HepG2 (cell line): ENCODE measurements around the gene LHFPL6. TPM values are rescaled to one million over a fixed set of nuclear protein-coding genes. Genes with fewer than 3 reads are reported as not detected.

Source experiments
- ATAC-seq: fragments of 200-7000 bp; cut with Tn5 transposase; 3 replicates; pipeline ENCODE4 v1.9.1; 2020; ENCODE audit warnings: mild to moderate bottlenecking, moderate library complexity
- BruUV-seq: library from RNA; stranded (reverse); fragments of 400-500 nt; replicated peaks from 2 replicates; lab custom pipeline; 2021; lab: Mats Ljungman, UMichigan
- CTCF ChIA-PET: fragments of 300-600 bp; formaldehyde crosslinking; extraction: SDS; loops from one replicate; lab custom pipeline; 2021; ENCODE audit warnings: low total read pairs, inconsistent platforms, low intra/inter-chr PET ratio; lab: Yijun Ruan, JAX
- POLR2A ChIA-PET: fragments of 350-600 bp; sonication (Branson Sonifier 250); formaldehyde crosslinking; loops from one replicate; lab custom pipeline; 2020; ENCODE audit warnings: antibody characterized with exemption, inconsistent platforms; lab: Yijun Ruan, JAX
- DNase-seq: peaks from one replicate; pipeline ENCODE4 v3.0.0-alpha.2; 2015; ENCODE audit warnings: low spot score
- FAIRE-seq: peaks from 3 replicates; lab custom pipeline; 2011; peaks lifted over from hg19 to GRCh38; lab: Jason Lieb, UNC
- H2AFZ ChIP-seq: one replicate; pipeline ENCODE4 v1.6.1; 2011; ENCODE audit warnings: low read length, inconsistent platforms
- H3K27ac ChIP-seq: fragments of 300-600 bp; 3 replicates; pipeline ENCODE4 v1.8.0; 2011; ENCODE audit warnings: mixed run types, mild to moderate bottlenecking, mixed read lengths, low read length, inconsistent platforms; ENCODE audit not compliant: insufficient read depth; ENCODE audit errors: extremely low read length
- H3K27me3 ChIP-seq, 2 experiments: fragments of 200-600 bp in 1 of 2; 2 replicates in 1 of 2; 3 replicates in 1 of 2; pipeline versions ENCODE4 v1.6.0 to v1.8.0; 2011; ENCODE audit warnings: low read length in 2 of 2, mild to moderate bottlenecking in 2 of 2, moderate library complexity in 2 of 2, inconsistent platforms in 1 of 2; ENCODE audit not compliant: insufficient read depth in 2 of 2, control insufficient read depth in 1 of 2
- H3K36me3 ChIP-seq, 2 experiments: fragments of 200-600 bp in 1 of 2; replicated peaks in 1 of 2; 2 replicates in 1 of 2; 3 replicates in 1 of 2; pipeline versions ENCODE4 v1.5.1 to v1.8.0; 2011; ENCODE audit warnings: low read length in 2 of 2, inconsistent platforms in 1 of 2; ENCODE audit not compliant: insufficient read depth in 2 of 2, control insufficient read depth in 1 of 2
- H3K4me1 ChIP-seq: 2 replicates; pipeline ENCODE4 v1.5.1; 2012; ENCODE audit warnings: low read length, inconsistent platforms; ENCODE audit not compliant: insufficient read depth
- H3K4me2 ChIP-seq: 2 replicates; pipeline ENCODE4 v1.6.0; 2011; ENCODE audit warnings: low read depth, low read length, inconsistent platforms
- H3K4me3 ChIP-seq, 3 experiments: fragments of 200-600 bp in 1 of 3; sonication (generic), shearing (Covaris generic) in 1 of 3; replicated peaks in 1 of 3; 2 replicates each; pipeline ENCODE4 v1.5.1; 2011 to 2016; ENCODE audit warnings: low read length in 3 of 3, inconsistent platforms in 2 of 3, low read depth in 2 of 3, mild to moderate bottlenecking in 2 of 3, control low read depth in 1 of 3, mixed read lengths in 1 of 3; ENCODE audit not compliant: insufficient read depth in 1 of 3
- H3K79me2 ChIP-seq: one replicate; pipeline ENCODE4 v1.6.1; 2011; ENCODE audit warnings: low read length, inconsistent platforms; ENCODE audit not compliant: insufficient read depth
- H3K9ac ChIP-seq: 2 replicates; pipeline ENCODE4 v1.6.0; 2011; ENCODE audit warnings: mild to moderate bottlenecking, low read depth, low read length, inconsistent platforms; ENCODE audit not compliant: insufficient read depth
- H3K9me3 ChIP-seq: 2 replicates; pipeline ENCODE4 v1.5.1; 2012; ENCODE audit warnings: mild to moderate bottlenecking, low read length
- H4K20me1 ChIP-seq: 2 replicates; pipeline ENCODE4 v1.6.0; 2011; ENCODE audit warnings: inconsistent platforms, mild to moderate bottlenecking, low read length, moderate library complexity; ENCODE audit not compliant: insufficient read depth
- ADNP ChIP-seq: sonication (generic); formaldehyde crosslinking; IDR thresholded peaks from 2 replicates; pipeline ENCODE4 v1.4.0; 2020; ENCODE audit warnings: missing genetic modification reagents
- ETS1 ChIP-seq: sonication (generic); formaldehyde crosslinking; IDR thresholded peaks from 2 replicates; pipeline ENCODE4 v1.4.0; 2020; ENCODE audit warnings: missing genetic modification reagents
- LCORL ChIP-seq, 2 experiments: fragments of 450-650 bp in 1 of 2; sonication (generic) in 1 of 2; formaldehyde crosslinking in 1 of 2; IDR thresholded peaks; 2 replicates each; pipeline versions ENCODE4 v1.5.0 to v1.6.1; 2017 to 2020; ENCODE audit warnings: antibody characterized with exemption in 1 of 2, missing genetic modification reagents in 1 of 2
- MAFF ChIP-seq: IDR thresholded peaks from 2 replicates; pipeline ENCODE4 v1.6.1; 2011; ENCODE audit warnings: low read depth, low read length, improper control_type of control experiment
- RORA ChIP-seq: sonication (generic); formaldehyde crosslinking; IDR thresholded peaks from 2 replicates; pipeline ENCODE4 v1.5.0; 2020; ENCODE audit warnings: mild to moderate bottlenecking, missing genetic modification reagents, moderate library complexity
- TFE3 ChIP-seq: IDR thresholded peaks from 2 replicates; pipeline ENCODE4 v1.6.1; 2016
- ZKSCAN8 ChIP-seq: IDR thresholded peaks from 2 replicates; pipeline ENCODE4 v1.6.1; 2016; ENCODE audit warnings: borderline replicate concordance, missing genetic modification reagents, missing compliant biosample characterization
- ZNF263 ChIP-seq: sonication (generic); formaldehyde crosslinking; IDR thresholded peaks from 2 replicates; pipeline ENCODE4 v1.4.0; 2020; ENCODE audit warnings: missing genetic modification reagents
- ZNF607 ChIP-seq: sonication (generic); formaldehyde crosslinking; IDR thresholded peaks from 2 replicates; pipeline ENCODE4 v1.5.1; 2020; ENCODE audit warnings: missing genetic modification reagents, mild to moderate bottlenecking, borderline replicate concordance
- WGBS: methylation state at CpG from one replicate; pipeline ENCODE4 v1.1.6; 2017; ENCODE audit warnings: low lambda C conversion rate; 5-methylcytosine and 5-hydroxymethylcytosine counted together
- in situ Hi-C: cut with HindIII; loops from 2 replicates; pipeline ENCODE4 v1.10.0; 2017; ENCODE audit warnings: low pct_unique_long_range_greater_than_20kb; ENCODE audit not compliant: extremely low pct_ligation_motif_present
- intact Hi-C: fragments of 100-400 bp; cut with micrococcal nuclease; formaldehyde crosslinking; loops from one replicate; pipeline ENCODE4 v1.10.0; 2022; ENCODE audit not compliant: unreplicated experiment
- polyA plus RNA-seq, 8 experiments: library from polyadenylated mRNA; depleted of rRNA in 3 of 8; stranded (reverse) in 7 of 8; unstranded in 1 of 8; fragments of >200 nt; fragmentation: Illumina TruSeq in 4 of 8; extraction: Trizol in 4 of 8; gene quantifications; 2 replicates each; pipeline versions ENCODE4 v1.2.1 to v1.2.3, GENCODE V29; 2011 to 2016; ENCODE audit warnings: low read depth in 4 of 8, missing spikeins in 1 of 8, mixed read lengths in 1 of 8; ENCODE audit not compliant: insufficient read depth in 1 of 8
- total RNA-seq, 5 experiments: library from RNA; depleted of rRNA; stranded (reverse); fragments of >200 nt; fragmentation: Illumina TruSeq; extraction: Trizol; gene quantifications; 2 replicates each; pipeline ENCODE4 v1.2.3, GENCODE V29; 2016; ENCODE audit warnings: low read depth in 1 of 5
- TF ChIP-seq, protein P1 (sequence below), 2 experiments: sonication (generic) in 1 of 2; formaldehyde crosslinking in 1 of 2; IDR thresholded peaks; 2 replicates each; pipeline versions ENCODE4 v1.5.1 to v1.6.1; 2011 to 2020; ENCODE audit warnings: borderline replicate concordance in 1 of 2, low read depth in 1 of 2, low read length in 1 of 2, mild to moderate bottlenecking in 1 of 2, missing genetic modification reagents in 1 of 2, moderate library complexity in 1 of 2
- TF ChIP-seq, protein P2 (sequence below): IDR thresholded peaks from 2 replicates; pipeline ENCODE4 v1.6.1; 2016; ENCODE audit warnings: missing biosample characterization, missing genetic modification reagents, low read depth

Gene LHFPL6
- total and polyA plus RNA-seq, 2 of the 13 experiments (the other 11 are each of a cell fraction or from before 2014, with no cell fraction given) = not detected

- no peaks in the 10 kb centered on the region for H4K20me1 ChIP-seq
- no peak overlapping the region for H3K9ac ChIP-seq
- H3K27me3 ChIP-seq = no peaks in the 10 kb centered on the region
- H3K79me2 ChIP-seq = no peaks in the 10 kb centered on the region
- CTCF ChIA-PET = no interaction called here
- H2AFZ ChIP-seq = no peak overlapping the region
- peaks cover 5% of the 10 kb centered on the region; the same call in 1 of the 2 replicates for H3K9me3 ChIP-seq
- intact Hi-C loops (no loop called here), in situ Hi-C loops (no loop called here)
- BruUV-seq = no TSS peak
- WGBS = 3% methylated on average over 1 of the region's 1 CpG
- H3K4me3 ChIP-seq = no peak overlapping the region
- FAIRE-seq = no peak
- TF ChIP-seq MAFF = no peak
- TF ChIP-seq ZNF607 (CRISPR knock-in tag) = no peak
- TF ChIP-seq ADNP (CRISPR knock-in tag) = no peak
- TF ChIP-seq ZKSCAN8 (CRISPR knock-in tag) = no peak
- H3K4me1 ChIP-seq = no peaks in the 10 kb centered on the region
- H3K27ac ChIP-seq = no peak overlapping the region
- POLR2A ChIA-PET = no interaction called here
- no peak for ATAC-seq
- H3K36me3 ChIP-seq = no peaks in the 10 kb centered on the region
- no peak overlapping the region for H3K4me2 ChIP-seq
- no peak for DNase-seq
Observed at GRCh38 chr13:39327172-39327479, 275.9 kb downstream of the LHFPL6 start.

GRCh38 chr13:39326469-39327171 lies 276.4 kb downstream of the LHFPL6 start:
- BruUV-seq = no TSS peak
- no peak overlapping the region for H3K4me3 ChIP-seq
- no peak overlapping the region for H3K4me2 ChIP-seq
- H4K20me1 ChIP-seq = no peaks in the 10 kb centered on the region
- H3K9me3 ChIP-seq = peaks cover 5% of the 10 kb centered on the region; the same call in 1 of the 2 replicates
- WGBS = 4% methylated on average over 4 of the region's 4 CpGs
- no peaks in the 10 kb centered on the region for H3K79me2 ChIP-seq
- ChIA-PET POLR2A (no interaction called here), CTCF (no interaction called here)
- in situ Hi-C loops (no loop called here), intact Hi-C loops (no loop called here)
- no peak for ATAC-seq
- DNase-seq = no peak
- FAIRE-seq = no peak
- H2AFZ ChIP-seq = no peak overlapping the region
- H3K27ac ChIP-seq = no peak overlapping the region
- no peaks in the 10 kb centered on the region for H3K4me1 ChIP-seq
- no peaks in the 10 kb centered on the region for H3K27me3 ChIP-seq
- no peak overlapping the region for H3K9ac ChIP-seq
- H3K36me3 ChIP-seq = no peaks in the 10 kb centered on the region
- TF ChIP-seq LCORL (IDR thresholded peaks at IDR 0.05) (no peak), LCORL (CRISPR knock-in tag; IDR thresholded peaks at IDR 0.05) (no peak), ETS1 (CRISPR knock-in tag) (no peak), ZNF263 (CRISPR knock-in tag) (no peak), TFE3 (CRISPR knock-in tag) (no peak), RORA (CRISPR knock-in tag) (no peak)
- TF ChIP-seq, protein P1, sequence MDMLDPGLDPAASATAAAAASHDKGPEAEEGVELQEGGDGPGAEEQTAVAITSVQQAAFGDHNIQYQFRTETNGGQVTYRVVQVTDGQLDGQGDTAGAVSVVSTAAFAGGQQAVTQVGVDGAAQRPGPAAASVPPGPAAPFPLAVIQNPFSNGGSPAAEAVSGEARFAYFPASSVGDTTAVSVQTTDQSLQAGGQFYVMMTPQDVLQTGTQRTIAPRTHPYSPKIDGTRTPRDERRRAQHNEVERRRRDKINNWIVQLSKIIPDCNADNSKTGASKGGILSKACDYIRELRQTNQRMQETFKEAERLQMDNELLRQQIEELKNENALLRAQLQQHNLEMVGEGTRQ (IDR thresholded peaks at IDR 0.05; ENCODE audit: low read depth, low read length) = no peak
- TF ChIP-seq, protein P1 (CRISPR knock-in tag; IDR thresholded peaks at IDR 0.05; ENCODE audit: borderline replicate concordance) = no peak
- TF ChIP-seq, protein P2, sequence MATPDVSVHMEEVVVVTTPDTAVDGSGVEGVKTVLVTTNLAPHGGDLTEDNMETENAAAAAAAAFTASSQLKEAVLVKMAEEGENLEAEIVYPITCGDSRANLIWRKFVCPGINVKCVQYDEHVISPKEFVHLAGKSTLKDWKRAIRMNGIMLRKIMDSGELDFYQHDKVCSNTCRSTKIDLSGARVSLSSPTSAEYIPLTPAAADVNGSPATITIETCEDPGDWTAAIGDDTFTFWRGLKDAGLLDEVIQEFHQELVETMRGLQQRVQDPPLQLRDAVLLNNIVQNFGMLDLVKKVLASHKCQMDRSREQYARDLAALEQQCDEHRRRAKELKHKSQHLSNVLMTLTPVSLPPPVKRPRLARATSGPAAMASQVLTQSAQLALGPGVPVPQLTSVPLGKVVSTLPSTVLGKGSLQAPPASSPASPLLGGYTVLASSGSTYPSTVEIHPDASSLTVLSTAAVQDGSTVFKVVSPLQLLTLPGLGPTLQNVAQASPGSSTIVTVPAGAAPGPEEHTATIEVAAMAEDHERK (CRISPR knock-in tag) = no peak
